Activated naive CD8-positive, alpha-beta T cell (primary cell): ENCODE data around the gene RPIA.
"Not testable (repeated sequence)": the region's sequence is repeated elsewhere in the genome, so short reads cannot be mapped to it uniquely, and the experiment has no call there.

Experiments used
- H3K27ac Mint-ChIP-seq: one replicate; pipeline ENCODE4 v1.8.0; 2021; ENCODE audit warnings: mixed read lengths
- H3K27me3 Mint-ChIP-seq: one replicate; pipeline ENCODE4 v1.8.0; 2021; ENCODE audit warnings: mixed read lengths
- H3K36me3 Mint-ChIP-seq: one replicate; pipeline ENCODE4 v1.8.0; 2021; ENCODE audit warnings: mixed read lengths
- H3K4me1 Mint-ChIP-seq: one replicate; pipeline ENCODE4 v1.8.0; 2021; ENCODE audit warnings: low read depth, mixed read lengths
- H3K4me3 Mint-ChIP-seq: one replicate; pipeline ENCODE4 v1.8.0; 2021; ENCODE audit warnings: mild to moderate bottlenecking, mixed read lengths
- H3K9me3 Mint-ChIP-seq: one replicate; pipeline ENCODE4 v1.8.0; 2021; ENCODE audit warnings: low read depth, mixed read lengths

RPIA gene

GRCh38 chr2:88736437-88736836, 45.0 kb downstream of the RPIA start:
- H3K4me1 Mint-ChIP-seq, result peaks cover 9% of the 10 kb centered on the region
- H3K9me3 Mint-ChIP-seq, result no peaks in the 10 kb centered on the region
- no peak overlapping the region for H3K27ac Mint-ChIP-seq
- H3K27me3 Mint-ChIP-seq, result no peaks in the 10 kb centered on the region
- H3K4me3 Mint-ChIP-seq, result no peak overlapping the region
- H3K36me3 Mint-ChIP-seq, result peaks cover 8% of the 10 kb centered on the region

GRCh38 chr2:88737385-88737784, 45.9 kb downstream of the RPIA start:
- H3K9me3 Mint-ChIP-seq, result no peaks in the 10 kb centered on the region
- H3K27ac Mint-ChIP-seq, result peak overlapping the region; percentile 72
- no peaks in the 10 kb centered on the region for H3K27me3 Mint-ChIP-seq
- peaks cover 9% of the 10 kb centered on the region for H3K4me1 Mint-ChIP-seq
- peaks cover 15% of the 10 kb centered on the region for H3K36me3 Mint-ChIP-seq
- no peak overlapping the region for H3K4me3 Mint-ChIP-seq

- no peaks in the 10 kb centered on the region for H3K27me3 Mint-ChIP-seq
- peaks cover 24% of the 10 kb centered on the region for H3K36me3 Mint-ChIP-seq
- H3K4me1 Mint-ChIP-seq, result peaks cover 6% of the 10 kb centered on the region
- H3K27ac Mint-ChIP-seq, result peak overlapping the region; percentile 8
- peaks cover 1% of the 10 kb centered on the region for H3K9me3 Mint-ChIP-seq
- H3K4me3 Mint-ChIP-seq, result no peak overlapping the region
These were observed 46.8 kb downstream of the RPIA start for GRCh38 chr2:88738271-88738670.

GRCh38 chr2:88739985-88740600, 48.6 kb downstream of the RPIA start:
- no peak overlapping the region for H3K4me3 Mint-ChIP-seq
- no peak overlapping the region for H3K27ac Mint-ChIP-seq
- peaks cover 40% of the 10 kb centered on the region for H3K36me3 Mint-ChIP-seq
- peaks cover 16% of the 10 kb centered on the region for H3K9me3 Mint-ChIP-seq
- peaks cover 18% of the 10 kb centered on the region for H3K4me1 Mint-ChIP-seq
- H3K27me3 Mint-ChIP-seq, result no peaks in the 10 kb centered on the region

- peak overlapping the region; percentile 52 for H3K27ac Mint-ChIP-seq
- no peaks in the 10 kb centered on the region for H3K27me3 Mint-ChIP-seq
- peaks cover 73% of the 10 kb centered on the region for H3K36me3 Mint-ChIP-seq
- no peak overlapping the region for H3K4me3 Mint-ChIP-seq
- peaks cover 55% of the 10 kb centered on the region for H3K4me1 Mint-ChIP-seq
- peaks cover 21% of the 10 kb centered on the region for H3K9me3 Mint-ChIP-seq
These were observed 55.5 kb downstream of the RPIA start for GRCh38 chr2:88746929-88747490.

- Mint-ChIP-seq H3K27me3 (no peaks in the 10 kb centered on the region), H3K4me1 (peaks cover 64% of the 10 kb centered on the region), H3K36me3 (peaks cover 67% of the 10 kb centered on the region), H3K9me3 (peaks cover 21% of the 10 kb centered on the region), H3K4me3 (no peak overlapping the region), H3K27ac (no peak overlapping the region)
These were observed 56.5 kb downstream of the RPIA start for GRCh38 chr2:88747990-88748389.

- H3K4me1 Mint-ChIP-seq, result peaks cover 77% of the 10 kb centered on the region
- H3K27ac Mint-ChIP-seq, result peak overlapping the region; percentile 85
- H3K9me3 Mint-ChIP-seq, result no peaks in the 10 kb centered on the region
- peaks cover 38% of the 10 kb centered on the region for H3K36me3 Mint-ChIP-seq
- peak overlapping the region; percentile 0 for H3K4me3 Mint-ChIP-seq
- H3K27me3 Mint-ChIP-seq, result no peaks in the 10 kb centered on the region
These were observed 60.3 kb downstream of the RPIA start for GRCh38 chr2:88751768-88752167.

GRCh38 chr2:88753833-88754584, 62.5 kb downstream of the RPIA start:
- Mint-ChIP-seq H3K4me3 (peak overlapping the region; percentile 21), H3K9me3 (peaks cover 5% of the 10 kb centered on the region), H3K4me1 (peaks cover 60% of the 10 kb centered on the region), H3K36me3 (peaks cover 34% of the 10 kb centered on the region), H3K27ac (peak overlapping the region; percentile 92), H3K27me3 (no peaks in the 10 kb centered on the region)

GRCh38 chr2:88754585-88755320, 63.3 kb downstream of the RPIA start:
- Mint-ChIP-seq H3K4me3 (peak overlapping the region; percentile 21), H3K9me3 (peaks cover 5% of the 10 kb centered on the region), H3K4me1 (peaks cover 56% of the 10 kb centered on the region), H3K27me3 (no peaks in the 10 kb centered on the region), H3K27ac (peak overlapping the region; percentile 92), H3K36me3 (peaks cover 33% of the 10 kb centered on the region)

- H3K36me3 Mint-ChIP-seq, result peaks cover 29% of the 10 kb centered on the region
- no peak overlapping the region for H3K4me3 Mint-ChIP-seq
- H3K4me1 Mint-ChIP-seq, result peaks cover 50% of the 10 kb centered on the region
- H3K27ac Mint-ChIP-seq, result peak overlapping the region; percentile 61
- H3K27me3 Mint-ChIP-seq, result no peaks in the 10 kb centered on the region
- H3K9me3 Mint-ChIP-seq, result peaks cover 5% of the 10 kb centered on the region
These were observed 64.4 kb downstream of the RPIA start for GRCh38 chr2:88755836-88756235.

GRCh38 chr2:88757025-88757424, 65.6 kb downstream of the RPIA start:
- no peak overlapping the region for H3K4me3 Mint-ChIP-seq
- H3K9me3 Mint-ChIP-seq, result peaks cover 5% of the 10 kb centered on the region
- no peak overlapping the region for H3K27ac Mint-ChIP-seq
- H3K27me3 Mint-ChIP-seq, result no peaks in the 10 kb centered on the region
- H3K36me3 Mint-ChIP-seq, result peaks cover 21% of the 10 kb centered on the region
- H3K4me1 Mint-ChIP-seq, result peaks cover 39% of the 10 kb centered on the region

- not testable (repeated sequence) for H3K27ac Mint-ChIP-seq
- H3K36me3 Mint-ChIP-seq, result peaks cover 17% of the 10 kb centered on the region
These were observed 67.2 kb downstream of the RPIA start for GRCh38 chr2:88758702-88759101.

GRCh38 chr2:88760819-88761598, 69.5 kb downstream of the RPIA start:
- Mint-ChIP-seq H3K36me3 (peaks cover 11% of the 10 kb centered on the region), H3K27ac (no peak overlapping the region)

More at GRCh38 chr2:88758702-88759101, 67.2 kb downstream of the RPIA start:
- H3K9me3 Mint-ChIP-seq, H3K4me3 Mint-ChIP-seq, H3K27me3 Mint-ChIP-seq: not testable (repeated sequence)
- peaks cover 24% of the 10 kb centered on the region for H3K4me1 Mint-ChIP-seq

GRCh38 chr2:88764141-88764849, 72.8 kb downstream of the RPIA start:
- Mint-ChIP-seq H3K27ac (no peak overlapping the region), H3K4me3 (no peak overlapping the region), H3K36me3 (peaks cover 2% of the 10 kb centered on the region), H3K9me3 (no peaks in the 10 kb centered on the region), H3K4me1 (peaks cover 7% of the 10 kb centered on the region), H3K27me3 (peaks cover 11% of the 10 kb centered on the region)

More at GRCh38 chr2:88760819-88761598, 69.5 kb downstream of the RPIA start:
- peaks cover 5% of the 10 kb centered on the region for H3K9me3 Mint-ChIP-seq
- no peak overlapping the region for H3K4me3 Mint-ChIP-seq
- H3K4me1 Mint-ChIP-seq, result peaks cover 8% of the 10 kb centered on the region
- H3K27me3 Mint-ChIP-seq, result peaks cover 10% of the 10 kb centered on the region
